VCaP (cell line): ENCODE results near the gene ZNF649.

Experiments
- H3K27ac ChIP-seq: fragments of 450-650 bp; 2 replicates; pipeline ENCODE4 v1.5.1; 2017
- TF ChIP-seq, protein P1 (sequence below): fragments of 450-650 bp; conservative IDR thresholded peaks from 2 replicates; pipeline ENCODE4 v1.5.1; 2017; ENCODE audit warnings: mild to moderate bottlenecking, moderate library complexity

Gene ZNF649

DNA sequence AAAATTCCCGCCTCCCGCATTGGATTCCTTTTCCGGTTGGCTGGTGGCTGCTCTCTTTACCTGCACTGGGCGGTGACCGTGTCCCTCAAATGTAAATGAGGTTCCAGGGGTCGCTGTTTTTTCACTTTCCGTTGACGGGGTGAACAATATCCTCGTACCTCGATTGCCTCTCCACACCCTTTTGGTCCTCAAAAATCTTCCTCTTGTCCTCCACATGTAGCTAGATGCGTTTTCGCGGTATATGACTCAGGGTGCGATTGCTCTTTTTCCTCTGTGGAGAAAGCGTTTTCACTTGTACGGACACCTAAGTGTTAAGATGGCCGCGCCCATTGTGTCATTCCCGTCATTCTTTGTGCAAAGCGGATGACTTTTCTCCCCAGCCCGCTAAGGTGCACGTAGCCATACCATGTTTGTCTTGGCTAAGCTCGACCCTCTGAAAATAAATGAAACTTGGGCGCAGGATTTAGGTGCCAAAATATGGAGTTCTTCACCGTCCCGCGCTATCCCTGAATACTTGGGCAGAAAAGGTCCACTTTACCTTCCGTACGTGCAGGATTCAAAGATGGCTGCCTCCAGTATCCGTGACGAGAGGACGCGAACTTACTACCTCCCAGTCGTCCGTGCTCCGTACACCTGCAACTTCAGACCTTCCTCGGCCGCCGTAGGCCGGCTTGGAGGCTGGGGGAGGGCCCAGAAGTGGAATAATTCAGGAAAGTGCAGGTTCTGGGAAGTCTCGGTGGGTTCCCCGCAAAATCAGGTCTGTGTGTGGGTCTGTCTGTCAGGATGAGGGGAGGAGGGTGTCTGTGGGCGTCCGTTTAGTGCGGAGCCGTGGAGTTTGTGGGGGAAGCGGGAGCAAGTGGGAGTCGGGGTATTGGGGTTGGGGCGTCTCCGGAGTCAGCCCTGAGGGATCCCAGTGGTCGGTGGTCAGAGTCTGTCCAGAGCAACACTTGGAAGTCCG is 22.2 kb upstream of the ZNF649 start, which contains the start of gene ZNF613:
TSS of gene ZNF613 (plus strand) at position 689 of the 958 bp plus-strand sequence. CDS start 8,749 bp downstream, outside the sequence.
- TF ChIP-seq, protein P1, sequence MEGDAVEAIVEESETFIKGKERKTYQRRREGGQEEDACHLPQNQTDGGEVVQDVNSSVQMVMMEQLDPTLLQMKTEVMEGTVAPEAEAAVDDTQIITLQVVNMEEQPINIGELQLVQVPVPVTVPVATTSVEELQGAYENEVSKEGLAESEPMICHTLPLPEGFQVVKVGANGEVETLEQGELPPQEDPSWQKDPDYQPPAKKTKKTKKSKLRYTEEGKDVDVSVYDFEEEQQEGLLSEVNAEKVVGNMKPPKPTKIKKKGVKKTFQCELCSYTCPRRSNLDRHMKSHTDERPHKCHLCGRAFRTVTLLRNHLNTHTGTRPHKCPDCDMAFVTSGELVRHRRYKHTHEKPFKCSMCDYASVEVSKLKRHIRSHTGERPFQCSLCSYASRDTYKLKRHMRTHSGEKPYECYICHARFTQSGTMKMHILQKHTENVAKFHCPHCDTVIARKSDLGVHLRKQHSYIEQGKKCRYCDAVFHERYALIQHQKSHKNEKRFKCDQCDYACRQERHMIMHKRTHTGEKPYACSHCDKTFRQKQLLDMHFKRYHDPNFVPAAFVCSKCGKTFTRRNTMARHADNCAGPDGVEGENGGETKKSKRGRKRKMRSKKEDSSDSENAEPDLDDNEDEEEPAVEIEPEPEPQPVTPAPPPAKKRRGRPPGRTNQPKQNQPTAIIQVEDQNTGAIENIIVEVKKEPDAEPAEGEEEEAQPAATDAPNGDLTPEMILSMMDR: peak; percentile 56
- H3K27ac ChIP-seq: peak within 1 kb of the TSS; percentile 98

DNA sequence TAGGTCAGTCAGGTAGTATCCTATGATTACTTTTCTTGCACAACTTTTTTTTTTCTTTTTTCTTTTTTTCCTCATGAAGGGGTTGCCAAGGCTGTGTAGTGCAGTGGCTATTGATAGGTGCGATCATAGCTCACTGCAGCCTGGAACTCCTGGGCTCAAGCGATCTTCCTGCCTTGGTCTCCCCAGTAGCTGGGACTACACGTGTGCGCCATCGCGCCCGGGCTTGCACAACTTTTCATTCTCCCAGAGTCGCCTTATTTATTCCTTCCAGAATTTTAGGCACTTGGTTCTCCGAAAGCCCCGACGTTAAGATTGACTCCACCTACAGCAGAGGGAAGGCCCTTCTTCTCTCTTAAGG is 21.6 kb upstream of the ZNF649 start:
- TF ChIP-seq, protein P1: no peak
- H3K27ac ChIP-seq: peak overlapping the region; percentile 98

DNA sequence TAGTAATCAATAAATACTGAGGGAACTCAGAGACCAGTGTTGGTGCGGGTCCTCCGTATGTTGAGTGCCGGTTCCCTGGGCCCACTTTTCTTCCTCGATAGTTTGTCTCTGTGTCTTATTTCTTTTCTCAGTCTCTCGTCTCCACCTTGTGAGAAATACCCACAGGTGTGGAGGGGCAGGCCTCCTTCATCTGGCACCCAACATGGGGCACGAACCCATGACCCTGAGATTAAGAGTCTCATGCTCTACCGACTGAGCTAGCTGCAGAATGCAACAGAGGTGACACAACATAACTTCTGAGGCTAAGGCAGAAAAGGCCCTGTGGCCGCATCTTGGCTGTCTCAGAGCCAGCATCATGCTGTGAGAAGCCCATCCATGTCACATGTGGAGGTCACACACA is 17.1 kb upstream of the ZNF649 start:
- no peak overlapping the region for H3K27ac ChIP-seq
- TF ChIP-seq, protein P1: no peak

DNA sequence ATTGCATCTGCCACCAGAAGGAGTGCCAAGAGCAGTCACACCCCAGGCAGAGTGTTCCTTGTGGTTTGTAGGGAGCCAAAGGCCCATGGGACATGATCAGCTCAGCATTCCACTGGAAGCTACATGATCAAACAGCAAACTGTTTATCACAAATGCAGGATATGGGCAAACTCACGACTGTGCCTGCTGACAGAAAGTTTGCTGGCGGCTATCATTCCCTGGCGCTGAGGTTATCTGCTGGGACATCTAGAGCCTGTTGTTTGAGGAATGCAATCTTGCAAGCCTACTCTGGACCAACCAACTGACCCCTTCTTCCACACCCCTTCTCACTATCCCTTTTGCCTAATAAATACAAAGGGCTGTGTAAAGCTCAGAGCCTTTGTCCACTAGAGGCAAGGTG is 14.8 kb upstream of the ZNF649 start:
- no peak overlapping the region for H3K27ac ChIP-seq
- TF ChIP-seq, protein P1: no peak

DNA sequence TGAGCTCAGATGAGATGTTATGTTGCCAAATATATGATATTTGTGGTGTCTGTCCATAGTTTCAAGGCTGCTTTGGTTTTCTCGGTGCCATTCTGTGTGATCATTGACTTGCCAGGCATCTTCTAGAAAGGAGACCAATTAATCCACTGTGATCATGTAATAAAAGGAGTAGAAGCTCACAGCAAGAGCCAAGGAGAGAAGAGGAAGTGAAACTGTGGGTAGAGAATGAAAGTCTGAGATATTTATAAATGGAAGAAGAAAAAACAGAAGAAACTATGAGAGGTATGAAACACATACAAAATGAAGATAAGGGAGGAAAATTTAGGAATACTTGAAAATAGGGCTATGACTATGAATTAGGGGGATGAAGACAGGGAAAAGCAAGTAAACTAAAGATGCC is 11.3 kb upstream of the ZNF649 start:
- TF ChIP-seq, protein P1: no peak
- no peak overlapping the region for H3K27ac ChIP-seq

DNA sequence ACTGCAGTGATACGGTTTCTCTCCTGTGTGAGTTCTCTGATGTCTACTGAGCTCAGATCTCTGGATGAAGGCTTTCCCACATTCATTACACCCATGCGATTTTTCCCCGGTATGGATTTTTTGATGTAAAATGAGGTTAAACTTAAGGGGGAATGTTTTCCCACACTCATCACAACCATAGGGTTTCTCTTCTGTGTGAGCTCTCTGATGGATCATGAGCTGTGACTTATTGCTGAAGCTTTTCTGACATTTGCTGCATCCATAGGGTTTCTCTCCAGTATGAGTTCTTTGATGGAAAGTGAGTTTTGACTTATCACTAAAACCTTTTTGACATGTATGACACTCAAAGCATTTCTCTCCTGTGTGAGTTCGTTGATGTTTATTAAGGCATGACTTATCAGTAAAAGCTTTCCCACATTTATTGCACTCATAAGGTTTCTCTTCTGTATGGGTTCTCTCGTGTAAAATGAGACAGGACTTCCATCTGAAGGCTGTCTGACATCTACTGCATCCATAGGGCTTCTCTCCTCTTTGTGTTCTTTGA is 10.6 kb upstream of the ZNF649 start:
- TF ChIP-seq, protein P1: no peak
- H3K27ac ChIP-seq: no peak overlapping the region

DNA sequence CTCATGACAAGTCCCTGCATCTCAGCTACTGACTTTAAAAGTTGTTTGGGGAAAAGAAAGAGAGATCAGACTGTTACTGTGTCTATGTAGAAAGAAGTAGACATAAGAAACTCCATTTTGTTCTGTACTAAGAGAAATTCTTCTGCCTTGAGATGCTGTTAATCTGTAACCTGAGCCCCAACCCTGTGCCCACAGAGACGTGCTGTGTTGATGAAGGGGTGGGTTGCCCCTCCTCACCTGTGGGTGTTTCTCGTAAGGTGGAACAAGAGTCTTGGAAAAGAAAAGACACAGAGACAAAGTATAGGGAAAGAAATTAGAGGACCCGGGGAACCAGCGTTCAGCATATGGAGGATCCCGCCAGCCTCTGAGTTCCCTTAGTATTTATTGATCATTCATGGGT is 3.2 kb upstream of the ZNF649 start:
- H3K27ac ChIP-seq: peak overlapping the region; percentile 100

DNA sequence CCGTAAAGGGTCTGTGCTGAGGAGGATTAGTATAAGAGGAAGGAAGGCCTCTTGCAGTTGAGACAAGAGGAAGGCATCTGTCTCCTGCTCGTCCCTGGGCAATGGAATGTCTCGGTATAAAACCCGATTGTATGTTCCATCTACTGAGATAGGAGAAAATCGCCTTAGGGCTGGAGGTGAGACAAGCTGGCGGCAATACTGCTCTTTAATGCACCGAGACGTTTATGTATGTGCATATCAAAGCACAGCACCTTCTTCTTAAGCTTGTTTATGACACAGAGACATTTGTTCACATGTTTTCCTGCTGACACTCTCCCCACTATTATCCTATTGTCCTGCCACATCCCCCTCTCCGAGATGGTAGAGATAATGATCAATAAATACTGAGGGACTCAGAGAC is 1.3 kb upstream of the ZNF649 start:
- H3K27ac ChIP-seq: peak overlapping the region; percentile 100

DNA sequence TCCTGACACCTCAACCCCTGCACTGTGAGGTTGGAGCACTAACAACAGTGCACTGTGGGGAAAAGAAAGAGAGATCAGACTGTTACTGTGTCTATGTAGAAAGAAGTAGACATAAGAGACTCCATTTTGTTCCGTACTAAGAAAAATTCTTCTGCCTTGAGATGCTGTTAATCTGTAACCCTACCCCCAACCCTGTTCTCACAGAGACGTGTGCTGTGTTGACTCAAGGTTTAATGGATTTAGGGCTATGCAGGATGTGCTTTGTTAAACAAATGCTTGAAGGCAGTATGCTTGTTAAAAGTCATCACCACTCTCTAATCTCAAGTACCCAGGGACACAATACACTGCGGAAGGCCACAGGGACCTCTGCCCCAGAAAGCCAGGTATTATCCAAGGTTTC is 822 bp upstream of the ZNF649 start:
- H3K27ac ChIP-seq: peak overlapping the region; percentile 100
